H9 (cell line): ENCODE data around the gene ROBO1. TPM values are rescaled to one million over a fixed set of nuclear protein-coding genes. Genes with fewer than 3 reads are reported as not detected.

Source experiments
- DNase-seq: peaks from one replicate; pipeline ENCODE4 v3.0.0-alpha.2; 2017
- H2AFZ ChIP-seq: one replicate; pipeline ENCODE4 v1.6.1; 2013; ENCODE audit warnings: mild to moderate bottlenecking, low read length, control low read depth, moderate library complexity
- H2AK5ac ChIP-seq: 2 replicates; pipeline ENCODE4 v1.6.1; 2013; ENCODE audit warnings: low read length, control low read depth, mixed read lengths; ENCODE audit not compliant: insufficient read length
- H2BK120ac ChIP-seq: one replicate; pipeline ENCODE4 v1.6.1; 2013; ENCODE audit warnings: low read depth, mild to moderate bottlenecking, low read length, control low read depth, inconsistent platforms; ENCODE audit not compliant: poor library complexity, severe bottlenecking
- H2BK12ac ChIP-seq: 2 replicates; pipeline ENCODE4 v1.6.1; 2013; ENCODE audit warnings: low read length, control low read depth, mixed read lengths, low read depth; ENCODE audit not compliant: insufficient read length
- H2BK15ac ChIP-seq: 2 replicates; pipeline ENCODE4 v1.6.1; 2013; ENCODE audit warnings: low read depth, low read length, control low read depth
- H2BK20ac ChIP-seq: one replicate; pipeline ENCODE4 v1.6.1; 2013; ENCODE audit warnings: low read depth, mild to moderate bottlenecking, low read length, control low read depth, inconsistent platforms; ENCODE audit not compliant: poor library complexity, severe bottlenecking
- H2BK5ac ChIP-seq: 2 replicates; pipeline ENCODE4 v1.6.1; 2013; ENCODE audit warnings: low read length, control low read depth, mixed read lengths; ENCODE audit not compliant: insufficient read length
- H3K14ac ChIP-seq: 2 replicates; pipeline ENCODE4 v1.6.1; 2013; ENCODE audit warnings: low read length, control low read depth; ENCODE audit not compliant: insufficient read depth
- H3K18ac ChIP-seq: 2 replicates; pipeline ENCODE4 v1.6.1; 2013; ENCODE audit warnings: low read depth, mild to moderate bottlenecking, mixed read lengths, low read length, control low read depth; ENCODE audit not compliant: insufficient read length
- H3K23ac ChIP-seq: 2 replicates; pipeline ENCODE4 v1.6.1; 2013; ENCODE audit warnings: low read length, control low read depth, mixed read lengths, low read depth; ENCODE audit not compliant: insufficient read length
- H3K23me2 ChIP-seq: 2 replicates; pipeline ENCODE4 v1.6.1; 2013; ENCODE audit warnings: low read depth, mild to moderate bottlenecking, mixed read lengths, low read length, control low read depth; ENCODE audit not compliant: insufficient read length, poor library complexity, severe bottlenecking
- H3K27ac ChIP-seq: 2 replicates; pipeline ENCODE4 v1.5.1; 2013; ENCODE audit warnings: low read length, control low read depth, mixed read lengths, low read depth; ENCODE audit not compliant: insufficient read length
- H3K27me3 ChIP-seq: 2 replicates; pipeline ENCODE4 v1.6.1; 2013; ENCODE audit warnings: low read length, control low read depth, inconsistent platforms; ENCODE audit not compliant: insufficient read depth
- H3K4ac ChIP-seq: 2 replicates; pipeline ENCODE4 v1.6.1; 2013; ENCODE audit warnings: low read depth, mild to moderate bottlenecking, control low read depth, inconsistent platforms, low read length, moderate library complexity
- H3K4me1 ChIP-seq: 2 replicates; pipeline ENCODE4 v1.6.1; 2013; ENCODE audit warnings: low read length, control low read depth, inconsistent platforms; ENCODE audit not compliant: insufficient read depth
- H3K4me2 ChIP-seq: 2 replicates; pipeline ENCODE4 v1.6.1; 2013; ENCODE audit warnings: low read length, control low read depth, mixed read lengths; ENCODE audit not compliant: insufficient read length, insufficient read depth
- H3K56ac ChIP-seq: 2 replicates; pipeline ENCODE4 v1.6.1; 2013; ENCODE audit warnings: low read depth, mild to moderate bottlenecking, mixed read lengths, low read length, control low read depth; ENCODE audit not compliant: insufficient read length
- H3K79me1 ChIP-seq: 2 replicates; pipeline ENCODE4 v1.6.1; 2013; ENCODE audit warnings: low read depth, mild to moderate bottlenecking, moderate library complexity, low read length, control low read depth, inconsistent platforms; ENCODE audit not compliant: insufficient read depth, poor library complexity, severe bottlenecking
- H3K79me2 ChIP-seq: 2 replicates; pipeline ENCODE4 v1.6.1; 2013; ENCODE audit warnings: low read length, control low read depth, inconsistent platforms; ENCODE audit not compliant: insufficient read depth
- H3K9ac ChIP-seq: 2 replicates; pipeline ENCODE4 v1.6.1; 2013; ENCODE audit warnings: low read length, control low read depth, mixed read lengths; ENCODE audit not compliant: insufficient read length; ENCODE audit errors: extremely low read depth
- H3K9me3 ChIP-seq: one replicate; pipeline ENCODE4 v1.6.1; 2013; ENCODE audit warnings: low read depth, low read length, inconsistent platforms; ENCODE audit not compliant: control insufficient read depth
- H3T11ph ChIP-seq: one replicate; pipeline ENCODE4 v1.6.1; 2013; ENCODE audit warnings: mild to moderate bottlenecking, low read length, control low read depth, inconsistent platforms
- H4K20me1 ChIP-seq: one replicate; pipeline ENCODE4 v1.6.1; 2013; ENCODE audit not compliant: control insufficient read depth, insufficient read length, insufficient read depth
- H4K5ac ChIP-seq: 2 replicates; pipeline ENCODE4 v1.6.1; 2013; ENCODE audit warnings: low read depth, mild to moderate bottlenecking, mixed read lengths, low read length, control low read depth; ENCODE audit not compliant: insufficient read length
- H4K8ac ChIP-seq: replicated peaks from 2 replicates; pipeline ENCODE4 v1.6.1; 2013; ENCODE audit warnings: low read length, control low read depth, mixed read lengths, low read depth; ENCODE audit not compliant: insufficient read length
- H4K91ac ChIP-seq: 2 replicates; pipeline ENCODE4 v1.6.1; 2013; ENCODE audit warnings: low read depth, mild to moderate bottlenecking, moderate library complexity, mixed read lengths, low read length, control low read depth; ENCODE audit not compliant: insufficient read length
- H3K27ac Mint-ChIP-seq, 3 experiments: 2 replicates in 2 of 3; 3 replicates in 1 of 3; pipeline ENCODE4 v1.8.0; 2020 to 2021; ENCODE audit warnings: mixed read lengths in 3 of 3, mild to moderate bottlenecking in 1 of 3, moderate library complexity in 1 of 3
- H3K27me3 Mint-ChIP-seq: 2 replicates; pipeline ENCODE4 v1.8.0; 2021; ENCODE audit warnings: low read depth, mild to moderate bottlenecking, moderate library complexity, mixed read lengths
- H3K36me3 Mint-ChIP-seq, 3 experiments: 2 replicates in 2 of 3; 3 replicates in 1 of 3; pipeline ENCODE4 v1.8.0; 2020 to 2021; ENCODE audit warnings: low read depth in 3 of 3, mixed read lengths in 3 of 3; ENCODE audit not compliant: insufficient read depth in 1 of 3
- H3K4me1 Mint-ChIP-seq, 2 experiments: 2 replicates each; pipeline ENCODE4 v1.8.0; 2020; ENCODE audit warnings: mixed read lengths in 2 of 2
- H3K4me3 Mint-ChIP-seq, 2 experiments: 2 replicates in 1 of 2; 3 replicates in 1 of 2; pipeline ENCODE4 v1.8.0; 2020 to 2021; ENCODE audit warnings: mild to moderate bottlenecking in 2 of 2, mixed read lengths in 2 of 2, moderate library complexity in 1 of 2
- H3K9me3 Mint-ChIP-seq, 2 experiments: 2 replicates in 1 of 2; 3 replicates in 1 of 2; pipeline ENCODE4 v1.8.0; 2020; ENCODE audit warnings: mild to moderate bottlenecking in 2 of 2, mixed read lengths in 2 of 2, moderate library complexity in 1 of 2
- WGBS: extraction: QIAGEN DNeasy Blood & Tissue Kit; methylation state at CpG from one replicate; pipeline ENCODE4 v1.1.7; 2013; ENCODE audit warnings: missing lambda C conversion rate, low lambda C conversion rate, mixed read lengths; ENCODE audit not compliant: insufficient read length; ENCODE audit errors: extremely low coverage; 5-methylcytosine and 5-hydroxymethylcytosine counted together
- total RNA-seq: library from RNA; stranded (reverse); gene quantifications from 2 replicates; pipeline ENCODE4 v1.2.1, GENCODE V29; 2021
- TF ChIP-seq, protein P1 (sequence below): fragments of 200-600 bp; sonication (generic); conservative IDR thresholded peaks from 3 replicates; pipeline ENCODE4 v1.8.0; 2021; ENCODE audit warnings: antibody characterized with exemption, mild to moderate bottlenecking

The ROBO1 gene
- total RNA-seq, 1 experiment from 2014 or later: 62.7 TPM

DNA sequence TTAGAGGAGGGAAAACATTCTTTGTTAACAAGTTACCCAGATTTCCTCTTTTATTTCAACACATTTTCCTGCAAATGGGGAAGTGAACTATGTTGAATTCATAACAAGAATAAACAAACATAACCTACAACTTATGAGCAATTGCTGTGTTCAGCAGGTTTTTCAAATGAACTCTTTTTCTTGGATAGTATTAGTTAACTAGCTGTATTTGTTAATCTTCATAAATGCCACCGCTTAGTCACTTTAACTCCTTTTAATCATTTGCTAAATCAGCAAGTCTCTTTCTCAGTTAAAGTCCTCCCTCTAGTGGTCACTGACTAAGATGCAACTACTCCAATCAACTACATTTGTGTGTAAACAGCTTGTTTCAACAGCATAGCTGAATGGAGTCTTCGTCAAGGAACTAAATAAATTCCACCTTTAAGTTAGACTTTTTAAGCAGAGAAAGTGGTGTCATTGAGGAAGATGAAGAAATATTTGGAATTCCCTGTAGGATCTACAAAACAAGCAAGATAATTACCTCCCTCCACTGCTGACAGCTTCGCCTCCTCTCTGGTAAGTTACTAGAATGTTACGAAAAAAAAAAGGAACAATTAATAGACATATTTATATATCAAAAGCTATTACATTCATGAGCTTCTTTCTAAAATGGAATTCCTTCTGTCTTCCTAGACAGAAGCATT, 1122.0 kb downstream of the ROBO1 start:
- Histone ChIP-seq H3K4me2 (no peak overlapping the region), H3K23ac (no peak overlapping the region), H2AFZ (no peak overlapping the region), H2AK5ac (no peak overlapping the region), H2BK20ac (no peak overlapping the region), H3K56ac (no peak overlapping the region), H3K79me2 (no peaks in the 10 kb centered on the region), H4K8ac (no peak overlapping the region), H4K20me1 (no peaks in the 10 kb centered on the region), H3K9me3 (no peaks in the 10 kb centered on the region), H4K5ac (no peak overlapping the region), H2BK5ac (no peak overlapping the region), H3K27me3 (no peaks in the 10 kb centered on the region), H3T11ph (no peak overlapping the region), H3K14ac (no peak overlapping the region), H3K4ac (no peak overlapping the region), H3K18ac (no peak overlapping the region), H3K9ac (no peak overlapping the region), H3K4me1 (peaks cover 11% of the 10 kb centered on the region; the same call in 1 of the 2 replicates), H3K27ac (no peak overlapping the region), H2BK120ac (no peak overlapping the region), H2BK15ac (no peak overlapping the region), H3K23me2 (no peaks in the 10 kb centered on the region), H2BK12ac (no peak overlapping the region), H4K91ac (no peak overlapping the region), H3K79me1 (no peaks in the 10 kb centered on the region)
- no peak overlapping the region for H3K4me3 Mint-ChIP-seq
- DNase-seq: no peak
- H3K9me3 Mint-ChIP-seq: no peaks in the 10 kb centered on the region
- H3K27ac Mint-ChIP-seq: no peak overlapping the region
- TF ChIP-seq, protein P1, sequence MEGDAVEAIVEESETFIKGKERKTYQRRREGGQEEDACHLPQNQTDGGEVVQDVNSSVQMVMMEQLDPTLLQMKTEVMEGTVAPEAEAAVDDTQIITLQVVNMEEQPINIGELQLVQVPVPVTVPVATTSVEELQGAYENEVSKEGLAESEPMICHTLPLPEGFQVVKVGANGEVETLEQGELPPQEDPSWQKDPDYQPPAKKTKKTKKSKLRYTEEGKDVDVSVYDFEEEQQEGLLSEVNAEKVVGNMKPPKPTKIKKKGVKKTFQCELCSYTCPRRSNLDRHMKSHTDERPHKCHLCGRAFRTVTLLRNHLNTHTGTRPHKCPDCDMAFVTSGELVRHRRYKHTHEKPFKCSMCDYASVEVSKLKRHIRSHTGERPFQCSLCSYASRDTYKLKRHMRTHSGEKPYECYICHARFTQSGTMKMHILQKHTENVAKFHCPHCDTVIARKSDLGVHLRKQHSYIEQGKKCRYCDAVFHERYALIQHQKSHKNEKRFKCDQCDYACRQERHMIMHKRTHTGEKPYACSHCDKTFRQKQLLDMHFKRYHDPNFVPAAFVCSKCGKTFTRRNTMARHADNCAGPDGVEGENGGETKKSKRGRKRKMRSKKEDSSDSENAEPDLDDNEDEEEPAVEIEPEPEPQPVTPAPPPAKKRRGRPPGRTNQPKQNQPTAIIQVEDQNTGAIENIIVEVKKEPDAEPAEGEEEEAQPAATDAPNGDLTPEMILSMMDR: peak; percentile 95
- peaks cover 36 to 50% of the 10 kb centered on the region in 2 experiments for H3K4me1 Mint-ChIP-seq
- WGBS: no CpG with 5 or more reads among the region's 4 CpGs
- no peaks in the 10 kb centered on the region; a peak in 1 of 7 replicates for H3K36me3 Mint-ChIP-seq
- H3K27me3 Mint-ChIP-seq: no peaks in the 10 kb centered on the region
